HG03139 (cell line): Measurements from ENCODE around the gene GLIPR1L2.
"Not testable (repeated sequence)": the region's sequence is repeated elsewhere in the genome, so short reads cannot be mapped to it uniquely, and the experiment has no call there.

ENCODE experiments used
- ATAC-seq: cut with Tn5 transposase; IDR thresholded peaks from one replicate; pipeline ENCODE4 v1.9.1; 2021; ENCODE audit not compliant: unreplicated experiment

Gene GLIPR1L2

DNA sequence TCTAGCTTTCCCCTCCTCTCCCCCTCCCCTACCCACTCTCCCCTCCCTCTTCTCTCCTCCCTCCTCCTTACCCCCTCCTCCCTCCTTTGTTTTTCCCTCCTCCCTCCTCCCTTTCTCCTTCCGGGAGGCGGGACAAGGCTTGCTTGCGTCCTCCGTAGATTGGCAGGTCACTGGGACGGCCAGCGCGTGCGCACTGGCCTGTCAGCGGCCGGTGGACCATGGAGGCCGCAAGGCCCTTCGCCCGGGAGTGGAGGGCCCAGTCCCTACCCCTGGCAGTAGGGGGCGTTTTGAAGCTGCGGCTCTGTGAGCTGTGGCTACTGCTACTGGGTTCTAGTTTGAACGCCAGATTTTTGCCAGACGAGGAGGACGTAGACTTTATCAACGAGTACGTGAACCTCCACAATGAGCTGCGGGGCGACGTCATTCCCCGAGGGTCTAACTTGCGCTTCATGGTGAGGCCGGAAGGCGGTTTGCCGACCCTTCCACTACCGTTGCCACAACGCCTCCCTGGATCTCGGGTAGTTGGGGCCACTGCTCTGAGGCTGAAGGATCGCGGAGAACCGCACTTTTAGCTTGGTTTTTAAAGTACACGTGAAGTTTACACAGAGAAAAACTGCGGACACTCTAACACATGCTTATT lies at the start of gene GLIPR1L2:
GLIPR1L2 (plus strand) TSS at position 191 of the 640 bp plus-strand sequence; CDS start at position 219, 28 bp downstream.
- peak; percentile 96 for ATAC-seq

DNA sequence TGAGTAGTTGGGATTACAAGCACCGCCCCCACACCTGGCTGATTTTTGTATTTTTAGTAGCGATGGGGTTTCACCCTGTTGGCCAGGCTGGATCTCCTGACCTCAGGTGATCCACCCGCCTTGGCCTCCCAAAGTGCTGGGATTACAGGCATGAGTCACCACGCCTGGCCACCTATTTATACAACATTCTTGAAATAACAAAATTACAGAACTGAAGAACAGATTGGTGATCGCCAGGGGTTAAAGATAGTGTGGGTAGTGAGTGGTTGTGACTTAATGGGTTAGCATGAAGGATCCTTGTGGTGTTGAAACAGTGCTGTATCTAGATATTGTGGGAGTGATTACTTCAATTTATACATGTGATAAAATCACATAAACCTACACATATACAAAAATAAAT lies 49.0 kb upstream of the GLIPR1L2 start:
- no peak for ATAC-seq

DNA sequence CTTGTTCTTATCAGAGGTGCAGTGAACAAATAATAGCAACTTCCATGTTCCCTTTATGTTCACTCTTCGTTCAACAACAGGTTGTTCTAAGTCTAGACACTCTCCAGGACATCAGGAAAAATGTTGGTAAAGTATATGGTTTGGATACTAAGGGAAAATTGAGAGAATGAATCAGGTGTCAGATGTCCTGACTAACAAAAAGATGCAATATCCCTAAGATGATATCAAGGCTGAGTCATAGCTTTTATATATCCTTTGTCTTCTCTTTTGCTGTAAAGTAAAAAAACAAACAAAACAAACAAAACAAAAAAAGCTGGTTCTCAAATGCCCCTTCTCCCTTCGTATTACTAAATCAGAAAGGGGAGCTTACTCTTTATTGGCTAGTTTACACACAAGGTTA lies 45.4 kb upstream of the GLIPR1L2 start:
- ATAC-seq, result no peak

DNA sequence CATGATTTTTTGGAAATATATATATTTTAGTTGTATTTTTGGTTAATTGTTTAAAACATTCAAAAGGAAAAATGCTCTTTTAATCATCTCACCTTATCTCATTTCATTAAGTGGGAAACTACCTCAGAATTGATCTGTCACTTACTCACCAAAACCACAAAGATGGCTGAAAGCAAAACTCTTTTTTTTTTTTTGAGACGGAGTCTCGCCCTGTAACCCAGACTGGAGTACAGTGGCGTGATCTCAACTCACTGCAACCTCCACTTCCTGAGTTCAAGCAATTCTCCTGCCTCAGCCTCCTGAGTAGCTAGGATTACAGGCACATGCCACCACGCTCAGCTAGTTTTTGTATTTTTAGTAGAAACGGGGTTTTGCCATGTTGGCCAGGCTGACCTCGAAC lies 44.7 kb upstream of the GLIPR1L2 start:
- not testable (repeated sequence) for ATAC-seq

DNA sequence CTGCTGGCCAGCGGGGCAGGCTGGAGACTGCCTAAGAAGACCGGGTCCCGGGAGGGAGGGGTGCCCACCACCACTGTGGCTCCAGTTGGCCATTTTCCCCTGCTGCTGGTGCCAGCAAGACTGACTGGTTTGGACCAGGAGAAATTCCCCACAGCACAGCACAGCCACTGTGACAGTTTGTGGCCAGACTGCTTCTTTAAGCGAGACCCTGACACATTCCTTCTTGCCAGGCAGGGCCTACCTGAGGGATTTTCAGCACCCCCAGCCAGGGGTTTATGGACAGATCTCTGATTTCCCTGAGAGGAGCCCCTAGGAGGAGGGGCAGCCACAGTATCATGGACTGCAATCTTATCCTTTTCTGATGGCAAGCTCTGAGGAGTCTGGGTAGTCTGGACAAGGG lies 40.9 kb upstream of the GLIPR1L2 start:
- ATAC-seq, result no peak

DNA sequence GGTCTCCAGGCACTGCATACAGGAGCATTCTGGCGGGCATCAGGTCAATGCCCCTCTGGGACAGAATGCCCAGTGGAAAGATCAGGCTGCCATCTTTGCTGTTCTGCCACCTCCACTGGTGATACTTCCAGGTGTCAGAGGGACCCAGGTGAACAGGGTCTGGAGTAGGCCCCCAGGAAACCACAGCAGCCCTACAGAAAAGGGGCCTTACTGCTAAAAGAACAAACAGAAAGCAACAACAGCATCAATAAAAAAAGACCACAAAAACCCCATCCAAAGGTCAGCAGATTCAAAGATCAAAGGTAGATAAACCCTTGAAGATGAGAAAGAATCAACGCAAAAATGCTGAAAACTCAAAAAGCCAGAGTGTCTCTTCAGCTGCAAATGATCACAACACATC lies 40.5 kb upstream of the GLIPR1L2 start:
- no peak for ATAC-seq

DNA sequence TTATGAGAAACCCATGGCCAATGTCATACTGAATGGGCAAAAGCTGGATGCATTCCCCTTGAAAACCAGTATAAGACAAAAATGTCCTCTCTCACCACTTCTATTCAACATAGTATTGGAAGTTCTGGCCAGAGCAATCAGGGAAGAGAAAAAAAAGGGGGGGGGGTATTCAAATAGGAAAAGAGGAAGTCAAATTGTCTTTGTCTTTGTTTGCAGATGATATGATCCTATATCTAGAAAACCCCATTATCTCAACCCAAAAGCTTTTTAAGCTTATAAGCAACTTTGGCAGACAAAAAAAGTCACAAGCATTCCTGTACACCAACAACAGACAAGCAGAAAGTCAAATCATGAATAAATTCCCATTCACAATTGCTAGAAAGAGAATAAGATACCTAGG lies 36.9 kb upstream of the GLIPR1L2 start:
- ATAC-seq, result no peak

DNA sequence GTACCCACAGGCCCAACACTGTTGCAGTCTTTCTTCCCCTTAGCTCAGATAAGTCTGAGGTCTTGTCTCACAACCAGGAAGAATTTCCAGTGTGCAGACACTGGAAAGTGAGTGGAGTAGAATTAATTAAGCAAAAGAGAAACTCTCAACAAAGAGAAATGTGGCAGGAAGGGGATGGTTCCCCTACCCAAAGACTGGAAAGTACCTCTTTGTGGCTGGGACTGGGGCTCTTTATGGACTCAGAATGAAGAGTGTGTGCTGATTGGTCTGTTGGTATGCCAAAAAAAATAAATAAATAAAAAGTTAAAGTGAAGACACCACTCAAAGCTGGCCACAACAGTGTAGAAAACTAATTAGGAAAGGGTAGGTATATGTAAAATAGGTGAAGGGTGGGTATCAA lies 30.0 kb upstream of the GLIPR1L2 start:
- ATAC-seq, result no peak

DNA sequence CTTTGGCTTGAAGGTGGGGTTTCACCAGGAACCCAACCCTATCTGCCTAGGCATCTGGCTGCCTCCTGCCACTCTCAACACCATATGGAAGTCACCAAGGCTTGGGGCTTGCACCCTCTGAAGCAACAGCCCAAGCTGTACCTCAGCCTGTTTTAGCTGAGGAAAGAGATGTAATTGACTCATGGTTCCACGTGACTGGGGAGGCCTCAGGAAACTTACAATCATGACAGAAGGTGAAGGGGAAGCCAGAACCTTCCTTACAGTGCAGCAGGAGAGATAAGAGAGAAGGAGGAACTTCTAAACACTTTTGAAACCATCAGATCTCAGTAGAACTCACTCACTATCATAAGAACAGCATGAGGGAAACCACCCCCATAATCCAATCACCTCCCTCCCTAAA lies 29.5 kb upstream of the GLIPR1L2 start:
- no peak for ATAC-seq

DNA sequence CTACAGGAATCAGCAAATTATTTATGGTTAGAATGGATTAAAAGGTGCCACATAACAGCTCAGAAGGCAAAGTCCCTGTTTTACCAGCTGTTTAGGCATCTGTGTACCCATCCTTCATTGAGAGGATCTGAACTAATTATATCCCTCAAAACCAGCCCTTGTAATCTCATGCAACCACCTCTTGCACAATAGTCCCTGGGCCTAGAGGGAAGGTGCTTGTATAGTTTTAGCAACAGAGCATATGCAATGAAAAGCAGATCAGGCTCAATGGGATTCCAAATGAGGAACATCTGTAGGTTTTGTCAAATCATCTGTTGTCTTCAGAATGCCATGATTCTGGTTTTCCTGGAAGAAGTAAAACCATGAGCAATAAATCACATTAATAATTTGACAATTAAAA lies 26.0 kb upstream of the GLIPR1L2 start:
- no peak for ATAC-seq

DNA sequence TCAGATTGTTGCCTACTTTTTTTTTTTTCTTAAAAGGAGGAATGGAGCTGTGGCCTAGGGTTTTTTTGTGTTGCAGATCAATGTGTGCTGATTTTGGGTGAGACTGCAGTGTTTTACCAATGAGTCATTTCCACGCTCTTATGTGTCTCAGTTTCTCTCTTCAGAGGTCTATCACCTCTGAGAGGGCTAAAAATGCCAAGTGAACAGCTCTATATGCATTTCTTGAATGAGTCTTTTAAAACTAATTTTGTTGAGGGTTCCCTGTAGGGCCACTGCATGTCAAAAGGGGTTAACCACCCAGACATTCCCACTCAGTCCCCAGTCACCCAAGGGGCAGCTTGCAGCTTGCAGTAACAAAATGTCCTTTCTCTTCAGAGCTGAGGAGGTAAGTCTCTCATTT lies 24.3 kb upstream of the GLIPR1L2 start:
- no peak for ATAC-seq

DNA sequence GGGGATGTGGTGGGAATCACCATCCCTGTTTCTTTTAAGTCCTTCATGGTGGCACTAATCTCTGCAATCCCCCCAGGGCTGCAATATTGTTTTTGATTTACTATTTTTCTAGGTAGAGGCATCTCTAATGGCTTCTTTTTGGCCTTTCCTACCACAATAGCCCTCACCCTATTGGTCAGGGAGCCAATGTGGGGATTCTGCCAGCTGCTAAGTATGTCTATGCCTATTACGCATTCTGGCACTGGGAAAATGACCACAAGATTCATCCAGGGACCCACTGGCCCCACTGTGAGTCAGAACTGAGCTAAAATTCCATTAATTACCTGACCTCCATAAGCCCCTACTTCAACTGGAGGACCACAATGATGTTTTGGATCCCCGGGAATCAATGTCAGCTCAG lies 15.9 kb upstream of the GLIPR1L2 start:
- ATAC-seq, result no peak

DNA sequence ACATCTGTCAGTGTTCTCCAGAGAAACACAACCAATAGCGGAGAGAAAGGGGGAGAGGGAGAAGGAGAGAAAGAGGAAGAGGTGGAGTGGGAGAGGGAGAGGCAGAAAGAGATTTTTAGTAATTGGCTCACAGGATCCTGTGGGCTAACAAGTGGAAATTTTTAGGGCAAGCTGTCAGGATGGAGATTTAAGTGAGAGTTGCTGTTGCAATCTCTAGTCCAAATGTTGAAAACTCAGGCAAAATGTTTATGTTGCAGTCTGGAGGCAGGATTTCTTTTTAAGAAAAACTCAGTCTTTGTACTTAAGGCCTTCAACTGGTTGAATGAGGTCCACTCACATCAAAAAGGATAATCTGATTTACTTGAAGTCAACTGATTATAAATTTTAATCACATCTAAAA lies 12.5 kb upstream of the GLIPR1L2 start:
- ATAC-seq, result no peak

DNA sequence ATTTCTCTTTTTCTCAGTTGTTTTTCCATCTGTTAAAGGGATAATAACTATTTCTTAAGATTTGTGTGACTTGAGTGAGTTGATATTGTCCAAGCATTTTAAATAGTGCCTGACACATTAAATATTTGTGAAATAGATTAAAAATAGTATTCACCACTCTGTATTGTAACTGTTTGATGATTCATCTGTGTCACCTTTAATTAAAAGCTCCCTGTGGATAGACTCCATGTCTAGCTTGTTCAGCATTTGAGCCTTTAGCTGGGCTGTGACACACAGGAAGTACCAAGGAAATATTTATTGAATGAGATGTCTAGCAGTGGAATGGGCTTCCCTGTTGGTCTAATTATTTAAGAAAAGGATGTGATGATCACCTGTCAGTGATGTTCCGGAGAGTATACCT lies 1.8 kb upstream of the GLIPR1L2 start:
- no peak for ATAC-seq

DNA sequence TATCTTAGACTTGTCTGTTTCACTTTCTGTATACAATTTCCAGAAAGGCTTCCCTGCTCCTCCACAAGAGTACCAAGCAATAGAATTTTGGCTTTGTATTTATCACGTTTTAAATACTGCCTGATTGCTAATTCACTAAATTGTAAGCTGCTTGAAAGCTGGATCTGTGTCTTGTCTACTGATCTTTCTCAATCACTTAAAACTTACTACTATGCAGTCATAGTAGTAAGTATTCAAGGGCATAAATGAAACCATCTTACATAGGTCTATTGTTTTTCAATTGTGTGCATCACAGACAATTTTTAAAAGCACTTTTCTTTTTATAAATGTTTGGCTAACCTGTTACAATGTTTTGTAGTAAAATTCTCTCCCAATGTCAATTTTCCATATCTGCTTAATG lies 1.2 kb upstream of the GLIPR1L2 start:
- ATAC-seq, result no peak

DNA sequence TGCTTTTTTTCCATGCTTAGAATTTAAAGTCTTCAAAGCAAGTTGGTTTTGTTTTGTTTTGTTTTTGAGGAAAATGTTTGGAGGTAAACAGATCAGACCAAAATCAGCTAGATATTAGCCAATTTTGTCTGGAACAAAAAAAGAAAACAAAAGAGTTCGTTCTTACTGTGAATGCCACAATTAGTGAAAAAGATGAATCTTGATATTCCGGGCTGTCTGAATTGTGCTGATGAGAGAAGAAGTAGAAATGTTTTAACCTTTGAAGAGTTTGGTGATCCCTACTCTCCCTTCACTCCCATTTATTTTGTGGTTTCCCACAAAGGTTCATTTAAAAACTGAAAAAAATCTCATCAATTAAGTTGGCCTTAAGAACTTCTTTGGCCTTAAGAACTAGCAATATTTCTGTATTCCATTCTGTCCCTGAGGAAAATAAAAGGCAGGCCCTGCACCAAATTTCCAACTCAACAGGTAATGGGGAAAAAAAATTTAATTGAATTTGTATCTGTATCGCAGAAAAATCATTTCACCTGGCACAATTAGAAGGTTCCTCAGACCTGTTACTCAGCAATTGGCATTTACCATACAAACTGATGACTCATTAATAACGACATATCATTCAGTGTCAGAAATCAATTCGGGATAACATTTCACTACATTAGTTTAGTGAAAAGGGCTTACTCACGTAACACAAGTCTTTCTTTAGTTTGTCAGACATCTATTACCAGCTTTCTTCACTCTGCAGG lies 562 bp upstream of the GLIPR1L2 start:
- peak; percentile 8 for ATAC-seq

DNA sequence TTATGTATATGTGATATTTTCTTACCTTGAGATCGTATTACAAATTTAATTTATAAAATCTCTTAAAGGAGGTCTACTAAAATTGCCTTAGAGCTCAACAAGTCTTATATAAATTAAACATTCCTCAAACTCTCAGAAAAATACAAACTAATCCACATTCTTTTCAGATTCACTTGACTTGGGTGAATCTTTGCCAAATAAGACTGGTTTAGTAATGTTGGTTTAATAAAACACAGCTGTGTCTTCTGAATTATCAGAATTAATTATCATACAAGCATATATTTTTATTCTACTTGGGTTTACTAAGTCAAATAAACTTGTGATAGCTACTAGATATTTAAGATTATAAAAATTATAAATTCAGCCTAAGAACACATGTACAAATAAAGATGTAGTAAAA lies 13.3 kb downstream of the GLIPR1L2 start:
- no peak for ATAC-seq

DNA sequence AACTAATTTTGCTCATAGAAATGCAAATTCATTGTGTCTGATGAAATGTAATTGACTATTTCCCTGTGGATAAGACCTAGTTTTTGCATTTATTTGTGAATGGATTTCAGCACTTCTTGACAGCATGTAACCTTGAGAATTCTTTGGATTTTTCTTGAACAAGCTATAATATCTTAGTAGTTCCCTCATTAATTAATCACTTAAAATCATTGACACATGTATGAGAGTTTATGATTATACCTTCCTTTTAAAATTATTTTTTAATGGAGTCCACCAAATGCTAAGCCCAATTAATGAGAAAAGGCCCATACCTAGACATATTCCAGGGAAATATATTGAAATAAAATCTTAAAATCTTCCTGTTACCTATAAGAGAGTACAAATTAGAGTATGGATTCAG lies 16.8 kb downstream of the GLIPR1L2 start:
- ATAC-seq, result no peak

DNA sequence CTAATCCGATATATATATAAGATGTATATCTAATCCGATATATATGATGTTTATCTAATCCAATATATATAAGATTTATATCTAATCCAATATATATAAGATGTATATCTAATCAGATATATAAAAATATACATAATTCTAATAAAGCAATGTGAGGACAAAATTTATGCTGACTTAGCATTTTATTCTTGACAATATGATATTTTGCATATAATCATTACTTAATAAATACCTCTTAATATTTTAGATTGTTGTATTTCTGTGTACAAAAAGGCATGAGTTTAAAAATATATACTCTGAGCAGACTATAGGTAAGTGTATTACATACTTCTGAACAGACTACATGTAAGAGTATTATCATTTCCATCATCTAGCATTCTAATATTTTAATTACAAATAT lies 18.9 kb downstream of the GLIPR1L2 start:
- no peak for ATAC-seq

DNA sequence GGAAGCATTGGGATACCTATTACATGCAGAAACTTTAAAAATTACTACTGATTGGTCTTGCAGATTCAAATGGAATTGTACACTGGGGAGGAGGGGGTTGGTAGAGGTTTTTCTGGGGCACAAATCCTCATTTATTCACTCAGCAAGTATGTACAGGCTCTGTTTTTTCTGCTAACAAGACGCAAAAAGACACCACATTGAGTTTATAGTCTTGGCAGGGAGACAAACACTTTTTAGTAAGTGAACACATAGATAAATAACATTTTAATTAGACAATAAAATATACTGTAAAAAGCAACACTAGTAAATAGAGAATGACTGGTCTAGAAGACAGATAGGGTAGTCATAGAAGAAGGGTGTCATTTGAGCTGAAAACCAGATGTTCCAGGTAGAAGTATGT lies 23.8 kb downstream of the GLIPR1L2 start:
- no peak for ATAC-seq

DNA sequence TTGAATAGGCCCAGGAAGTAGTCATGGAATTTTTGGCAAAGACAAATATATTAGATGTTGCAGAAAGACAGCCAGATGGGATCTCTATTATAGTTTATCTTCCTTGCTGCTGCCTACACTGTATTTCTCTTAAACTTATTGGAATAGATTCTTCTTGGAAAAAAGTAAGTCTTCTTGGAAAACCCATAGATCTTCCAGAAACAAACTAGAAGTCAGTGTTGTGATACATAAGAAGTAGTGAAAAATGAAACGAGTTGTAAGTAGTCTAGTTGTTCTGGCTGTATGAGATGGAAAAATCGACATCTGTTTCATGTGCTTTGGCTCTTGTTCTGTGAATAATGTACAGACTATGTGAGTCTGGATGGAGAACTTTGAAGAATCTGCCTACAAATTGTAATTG lies 29.0 kb downstream of the GLIPR1L2 start:
- no peak for ATAC-seq

DNA sequence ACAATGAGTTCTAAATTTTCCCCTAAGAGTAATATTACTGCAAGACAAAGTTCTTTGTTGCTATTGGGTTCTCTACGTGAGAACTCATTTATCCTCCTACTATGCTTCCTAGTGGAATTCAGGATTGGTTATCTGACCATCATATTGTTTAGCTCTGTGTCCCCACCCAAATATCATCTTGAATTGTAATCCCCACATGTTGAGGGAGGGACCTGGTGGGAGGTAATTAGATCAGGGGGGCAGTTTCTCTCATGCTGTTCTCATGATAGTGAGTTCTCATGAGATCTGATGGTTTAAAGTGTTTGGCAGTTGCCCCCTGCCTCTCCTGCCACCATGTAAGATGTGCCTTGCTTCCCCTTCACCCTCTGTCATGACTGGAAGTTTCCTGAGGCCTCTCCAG lies 36.6 kb downstream of the GLIPR1L2 start:
- ATAC-seq, result no peak

DNA sequence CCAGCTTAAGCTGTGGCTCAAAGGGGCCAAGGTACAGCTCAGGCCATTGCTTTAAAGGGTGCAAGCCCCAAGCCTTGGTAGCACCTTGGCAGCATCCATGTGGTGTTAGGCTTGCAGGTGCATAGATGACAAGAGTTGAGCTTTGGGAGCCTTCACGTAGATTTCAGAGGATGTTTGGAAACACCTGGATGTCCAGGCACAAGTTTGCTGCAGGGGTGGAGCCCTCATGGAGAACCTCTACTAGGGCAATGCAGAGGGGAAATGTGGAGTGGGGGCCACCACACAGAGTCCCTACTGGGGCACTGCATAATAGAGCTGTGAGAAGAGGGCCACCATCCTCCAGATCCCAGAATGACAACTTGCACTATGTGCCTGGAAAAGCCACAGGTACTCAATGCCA lies 37.9 kb downstream of the GLIPR1L2 start:
- ATAC-seq, result no peak
